ENCODE results near the gene ERCC6L2.

DNA sequence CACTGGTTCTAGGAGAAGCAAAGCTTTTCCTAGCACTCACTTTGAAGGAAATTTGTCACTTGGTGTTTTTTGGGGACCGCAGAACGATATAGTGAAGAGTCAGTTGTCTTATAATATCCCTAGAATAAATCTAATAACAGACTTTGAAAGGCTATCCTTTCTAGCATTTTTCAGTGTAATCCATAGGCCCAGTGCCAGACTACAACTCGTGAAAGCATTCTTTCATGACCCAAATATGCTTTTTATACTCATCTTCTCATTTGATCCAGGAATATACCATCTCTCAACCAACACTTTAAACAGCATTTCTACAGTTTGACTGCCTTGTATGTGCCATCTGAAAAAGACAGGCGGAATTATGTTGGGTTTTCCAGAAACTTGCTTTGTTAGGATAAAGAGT is 104.0 kb downstream of the ERCC6L2 start:
- TF ChIP-seq, protein P1, sequence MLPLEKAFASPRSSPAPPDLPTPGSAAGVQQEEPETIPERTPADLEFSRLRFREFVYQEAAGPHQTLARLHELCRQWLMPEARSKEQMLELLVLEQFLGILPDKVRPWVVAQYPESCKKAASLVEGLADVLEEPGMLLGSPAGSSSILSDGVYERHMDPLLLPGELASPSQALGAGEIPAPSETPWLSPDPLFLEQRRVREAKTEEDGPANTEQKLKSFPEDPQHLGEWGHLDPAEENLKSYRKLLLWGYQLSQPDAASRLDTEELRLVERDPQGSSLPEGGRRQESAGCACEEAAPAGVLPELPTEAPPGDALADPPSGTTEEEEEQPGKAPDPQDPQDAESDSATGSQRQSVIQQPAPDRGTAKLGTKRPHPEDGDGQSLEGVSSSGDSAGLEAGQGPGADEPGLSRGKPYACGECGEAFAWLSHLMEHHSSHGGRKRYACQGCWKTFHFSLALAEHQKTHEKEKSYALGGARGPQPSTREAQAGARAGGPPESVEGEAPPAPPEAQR (tag by site-specific recombination; IDR thresholded peaks at IDR 0.05): no peak
- TF ChIP-seq, protein P2, sequence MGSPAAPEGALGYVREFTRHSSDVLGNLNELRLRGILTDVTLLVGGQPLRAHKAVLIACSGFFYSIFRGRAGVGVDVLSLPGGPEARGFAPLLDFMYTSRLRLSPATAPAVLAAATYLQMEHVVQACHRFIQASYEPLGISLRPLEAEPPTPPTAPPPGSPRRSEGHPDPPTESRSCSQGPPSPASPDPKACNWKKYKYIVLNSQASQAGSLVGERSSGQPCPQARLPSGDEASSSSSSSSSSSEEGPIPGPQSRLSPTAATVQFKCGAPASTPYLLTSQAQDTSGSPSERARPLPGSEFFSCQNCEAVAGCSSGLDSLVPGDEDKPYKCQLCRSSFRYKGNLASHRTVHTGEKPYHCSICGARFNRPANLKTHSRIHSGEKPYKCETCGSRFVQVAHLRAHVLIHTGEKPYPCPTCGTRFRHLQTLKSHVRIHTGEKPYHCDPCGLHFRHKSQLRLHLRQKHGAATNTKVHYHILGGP (tag by site-specific recombination; IDR thresholded peaks at IDR 0.05): no peak
- TF ChIP-seq ZNF777 (tag by site-specific recombination; IDR thresholded peaks at IDR 0.05; ENCODE audit: borderline replicate concordance) (no peak), ZNF843 (tag by site-specific recombination; IDR thresholded peaks at IDR 0.05) (no peak), BCL11B (tag by site-specific recombination; IDR thresholded peaks at IDR 0.05; ENCODE audit: low read depth) (no peak), TCF7L2 (IDR thresholded peaks at IDR 0.05; ENCODE audit: borderline replicate concordance, low read depth, low read length) (no peak), ZNF366 (tag by site-specific recombination; conservative IDR thresholded peaks at IDR 0.05) (no peak), ZNF610 (tag by site-specific recombination; IDR thresholded peaks at IDR 0.05; ENCODE audit: borderline replicate concordance) (no peak)
- TF ChIP-seq, protein P3, sequence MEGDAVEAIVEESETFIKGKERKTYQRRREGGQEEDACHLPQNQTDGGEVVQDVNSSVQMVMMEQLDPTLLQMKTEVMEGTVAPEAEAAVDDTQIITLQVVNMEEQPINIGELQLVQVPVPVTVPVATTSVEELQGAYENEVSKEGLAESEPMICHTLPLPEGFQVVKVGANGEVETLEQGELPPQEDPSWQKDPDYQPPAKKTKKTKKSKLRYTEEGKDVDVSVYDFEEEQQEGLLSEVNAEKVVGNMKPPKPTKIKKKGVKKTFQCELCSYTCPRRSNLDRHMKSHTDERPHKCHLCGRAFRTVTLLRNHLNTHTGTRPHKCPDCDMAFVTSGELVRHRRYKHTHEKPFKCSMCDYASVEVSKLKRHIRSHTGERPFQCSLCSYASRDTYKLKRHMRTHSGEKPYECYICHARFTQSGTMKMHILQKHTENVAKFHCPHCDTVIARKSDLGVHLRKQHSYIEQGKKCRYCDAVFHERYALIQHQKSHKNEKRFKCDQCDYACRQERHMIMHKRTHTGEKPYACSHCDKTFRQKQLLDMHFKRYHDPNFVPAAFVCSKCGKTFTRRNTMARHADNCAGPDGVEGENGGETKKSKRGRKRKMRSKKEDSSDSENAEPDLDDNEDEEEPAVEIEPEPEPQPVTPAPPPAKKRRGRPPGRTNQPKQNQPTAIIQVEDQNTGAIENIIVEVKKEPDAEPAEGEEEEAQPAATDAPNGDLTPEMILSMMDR (tag by site-specific recombination; IDR thresholded peaks at IDR 0.05): no peak
- TF ChIP-seq, protein P4, sequence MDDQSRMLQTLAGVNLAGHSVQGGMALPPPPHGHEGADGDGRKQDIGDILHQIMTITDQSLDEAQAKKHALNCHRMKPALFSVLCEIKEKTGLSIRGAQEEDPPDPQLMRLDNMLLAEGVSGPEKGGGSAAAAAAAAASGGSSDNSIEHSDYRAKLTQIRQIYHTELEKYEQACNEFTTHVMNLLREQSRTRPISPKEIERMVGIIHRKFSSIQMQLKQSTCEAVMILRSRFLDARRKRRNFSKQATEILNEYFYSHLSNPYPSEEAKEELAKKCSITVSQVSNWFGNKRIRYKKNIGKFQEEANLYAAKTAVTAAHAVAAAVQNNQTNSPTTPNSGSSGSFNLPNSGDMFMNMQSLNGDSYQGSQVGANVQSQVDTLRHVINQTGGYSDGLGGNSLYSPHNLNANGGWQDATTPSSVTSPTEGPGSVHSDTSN (CRISPR knock-in tag; IDR thresholded peaks at IDR 0.05): no peak
- TF ChIP-seq, protein P5, sequence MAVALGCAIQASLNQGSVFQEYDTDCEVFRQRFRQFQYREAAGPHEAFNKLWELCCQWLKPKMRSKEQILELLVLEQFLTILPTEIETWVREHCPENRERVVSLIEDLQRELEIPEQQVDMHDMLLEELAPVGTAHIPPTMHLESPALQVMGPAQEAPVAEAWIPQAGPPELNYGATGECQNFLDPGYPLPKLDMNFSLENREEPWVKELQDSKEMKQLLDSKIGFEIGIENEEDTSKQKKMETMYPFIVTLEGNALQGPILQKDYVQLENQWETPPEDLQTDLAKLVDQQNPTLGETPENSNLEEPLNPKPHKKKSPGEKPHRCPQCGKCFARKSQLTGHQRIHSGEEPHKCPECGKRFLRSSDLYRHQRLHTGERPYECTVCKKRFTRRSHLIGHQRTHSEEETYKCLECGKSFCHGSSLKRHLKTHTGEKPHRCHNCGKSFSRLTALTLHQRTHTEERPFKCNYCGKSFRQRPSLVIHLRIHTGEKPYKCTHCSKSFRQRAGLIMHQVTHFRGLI (tag by site-specific recombination; IDR thresholded peaks at IDR 0.05): no peak

Data from HEK293 (cell line).